Germinal center (tissue), 1 donor: ENCODE data around the gene IPO11.

Experiments used
- DNase-seq: peaks from one replicate; pipeline ENCODE4 v3.0.0; 2012; ENCODE audit warnings: mixed read lengths, low spot score

The IPO11 gene

DNA sequence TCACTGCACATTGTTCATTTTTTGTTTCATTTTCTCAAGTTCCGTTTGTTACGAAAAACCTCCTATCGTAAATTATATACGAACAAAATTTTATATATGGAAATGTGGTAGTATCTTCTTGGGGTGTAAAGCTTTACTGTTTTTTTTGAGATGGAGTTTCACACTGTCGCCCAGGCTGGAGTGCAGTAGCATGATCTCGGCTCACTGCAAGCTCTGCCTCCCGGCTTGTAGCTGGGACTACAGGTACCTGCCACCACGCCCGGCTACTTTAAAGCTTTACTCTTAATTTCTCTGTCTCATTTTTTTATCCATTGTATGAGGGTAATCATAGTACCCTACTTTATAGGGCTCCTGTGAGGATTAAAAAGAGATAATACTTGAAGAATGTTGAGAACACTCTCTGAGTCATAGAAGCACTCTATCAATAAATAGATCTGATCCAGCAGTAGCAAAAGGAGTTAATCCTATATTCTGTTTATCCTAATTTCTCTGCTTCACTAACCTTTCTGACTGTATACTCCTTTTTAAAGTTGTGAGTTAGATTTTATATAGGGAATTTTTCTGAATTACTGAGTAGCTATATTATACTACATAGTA is 160.5 kb downstream of the IPO11 start:
- DNase-seq: no peak

DNA sequence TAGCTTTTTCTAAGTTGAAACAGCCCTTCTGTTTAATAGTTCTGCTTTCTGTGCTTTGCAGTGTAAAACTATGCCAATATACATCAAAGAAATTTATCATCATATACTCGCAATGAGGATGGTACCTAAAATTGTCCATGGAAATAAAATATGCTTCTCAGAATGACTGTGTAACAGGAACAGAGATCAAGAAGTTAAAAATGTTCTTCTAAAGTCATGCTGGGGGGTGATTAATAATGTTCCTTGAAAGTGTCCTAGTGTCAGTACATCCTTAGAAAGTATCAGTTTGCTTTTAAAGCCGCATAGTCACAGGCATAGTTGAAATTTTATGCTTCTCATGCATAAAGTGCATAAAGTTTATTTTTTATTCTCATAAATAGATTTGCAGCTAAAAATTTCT is 162.0 kb downstream of the IPO11 start:
- DNase-seq: no peak

DNA sequence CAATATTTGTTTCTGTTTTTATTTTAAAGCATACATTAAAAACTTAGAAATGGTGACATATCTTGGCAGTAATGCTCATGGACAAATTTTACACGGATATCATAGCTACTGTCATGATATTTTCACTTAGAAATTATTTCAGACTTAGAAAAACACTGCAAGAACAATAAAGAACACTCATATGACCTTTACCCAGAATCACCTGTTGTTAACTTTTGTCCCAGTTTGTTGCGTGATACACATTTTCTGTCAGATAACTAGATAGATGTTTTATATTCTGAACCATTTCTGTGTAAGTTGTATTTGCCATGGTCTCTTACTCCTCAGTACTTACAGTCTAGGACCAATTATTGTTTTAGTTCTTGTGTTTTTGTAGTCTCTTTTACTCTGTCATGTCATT is 162.5 kb downstream of the IPO11 start:
- DNase-seq: no peak

DNA sequence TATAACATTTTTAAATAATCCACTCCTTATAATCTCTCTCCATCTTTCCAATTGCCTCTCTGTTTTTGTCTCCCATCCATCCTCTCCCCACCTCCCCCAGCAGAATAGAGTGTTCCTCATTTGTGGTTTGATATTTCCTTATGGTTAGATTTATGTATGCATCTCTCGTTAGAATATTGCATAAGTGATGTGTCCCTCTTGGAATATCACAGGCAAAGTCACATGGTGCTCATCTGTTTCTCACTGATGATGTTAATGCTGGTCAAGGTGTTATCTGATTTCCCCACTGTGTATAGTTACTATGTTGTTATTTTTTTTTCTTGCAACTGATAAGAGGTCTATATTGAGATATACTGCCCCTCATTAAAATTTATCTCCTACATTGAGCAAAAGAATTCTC is 162.9 kb downstream of the IPO11 start:
- no peak for DNase-seq

DNA sequence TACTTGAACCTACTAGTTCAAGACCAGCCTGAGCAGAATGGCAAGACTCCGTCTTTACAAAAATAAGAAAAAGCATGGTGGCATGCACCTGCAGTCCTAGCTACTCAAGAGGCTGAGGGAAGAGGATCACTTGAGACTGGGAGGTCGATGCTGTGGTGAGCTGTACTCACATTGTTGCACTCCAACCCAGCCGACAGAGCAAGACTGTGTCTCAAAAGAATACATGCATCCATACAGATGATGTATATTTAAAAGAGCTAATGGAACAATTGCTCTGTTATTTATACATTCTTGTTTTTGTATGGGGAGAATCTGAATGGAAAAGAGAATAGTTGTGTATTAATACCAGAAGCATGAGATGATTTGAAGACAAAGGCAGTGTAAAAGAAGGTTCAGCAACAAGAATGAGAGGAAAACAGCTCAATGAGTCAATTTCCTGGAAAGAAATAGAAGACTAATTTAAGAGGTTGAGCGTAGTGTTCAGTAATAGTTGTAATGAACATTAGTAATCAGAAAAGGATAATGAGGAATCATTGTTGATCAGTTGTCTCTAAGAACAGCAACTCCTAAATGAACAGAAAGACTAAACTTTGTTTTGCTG is 164.1 kb downstream of the IPO11 start:
- no peak for DNase-seq

DNA sequence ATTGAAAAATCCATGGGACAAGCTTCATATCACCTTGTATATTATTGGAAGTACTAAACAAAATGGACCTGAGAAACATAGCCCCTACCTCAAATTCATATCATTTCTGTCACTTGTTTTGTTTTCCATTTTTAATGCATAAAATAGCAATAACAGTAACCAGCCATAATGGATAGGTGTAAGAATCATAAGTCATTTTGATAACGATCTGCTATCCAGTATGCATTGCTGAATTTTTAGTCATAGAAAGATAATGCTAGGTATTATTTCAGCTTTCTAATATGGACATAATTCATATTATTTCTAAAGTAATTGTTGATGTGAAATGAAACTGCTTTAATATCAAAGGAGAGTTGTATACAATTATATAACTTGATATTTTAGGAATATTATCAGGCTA is 164.9 kb downstream of the IPO11 start:
- DNase-seq: no peak

DNA sequence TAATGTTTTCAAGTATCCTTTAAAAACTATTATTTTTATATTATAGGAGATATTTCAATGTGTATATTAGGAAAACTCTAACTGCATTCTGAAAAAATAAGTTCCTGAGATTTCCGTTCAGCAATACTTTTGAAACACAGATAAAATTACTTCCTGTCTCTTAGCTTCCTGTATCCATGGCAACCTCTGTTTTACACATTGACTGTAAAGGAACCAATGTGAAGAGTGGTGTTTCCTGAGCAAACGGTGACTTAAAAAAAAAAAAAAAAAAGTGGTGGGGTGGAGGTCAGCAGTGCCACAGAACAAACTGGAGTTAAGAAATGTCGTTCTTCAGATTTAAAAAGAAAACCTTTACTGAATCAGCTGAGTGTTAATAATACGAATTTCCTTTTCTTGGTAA is 166.0 kb downstream of the IPO11 start, which contains the start of gene LRRC70:
Gene LRRC70 (plus strand): TSS at position 280 of the 400 bp plus-strand sequence. CDS start 620 bp downstream, outside the sequence.
- peak; percentile 6 for DNase-seq

DNA sequence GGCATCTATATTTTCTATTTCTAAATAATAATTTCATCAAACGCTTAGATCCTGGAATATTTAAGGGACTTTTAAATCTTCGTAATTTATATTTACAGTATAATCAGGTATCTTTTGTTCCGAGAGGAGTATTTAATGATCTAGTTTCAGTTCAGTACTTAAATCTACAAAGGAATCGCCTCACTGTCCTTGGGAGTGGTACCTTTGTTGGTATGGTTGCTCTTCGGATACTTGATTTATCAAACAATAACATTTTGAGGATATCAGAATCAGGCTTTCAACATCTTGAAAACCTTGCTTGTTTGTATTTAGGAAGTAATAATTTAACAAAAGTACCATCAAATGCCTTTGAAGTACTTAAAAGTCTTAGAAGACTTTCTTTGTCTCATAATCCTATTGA is 167.2 kb downstream of the IPO11 start:
- no peak for DNase-seq

DNA sequence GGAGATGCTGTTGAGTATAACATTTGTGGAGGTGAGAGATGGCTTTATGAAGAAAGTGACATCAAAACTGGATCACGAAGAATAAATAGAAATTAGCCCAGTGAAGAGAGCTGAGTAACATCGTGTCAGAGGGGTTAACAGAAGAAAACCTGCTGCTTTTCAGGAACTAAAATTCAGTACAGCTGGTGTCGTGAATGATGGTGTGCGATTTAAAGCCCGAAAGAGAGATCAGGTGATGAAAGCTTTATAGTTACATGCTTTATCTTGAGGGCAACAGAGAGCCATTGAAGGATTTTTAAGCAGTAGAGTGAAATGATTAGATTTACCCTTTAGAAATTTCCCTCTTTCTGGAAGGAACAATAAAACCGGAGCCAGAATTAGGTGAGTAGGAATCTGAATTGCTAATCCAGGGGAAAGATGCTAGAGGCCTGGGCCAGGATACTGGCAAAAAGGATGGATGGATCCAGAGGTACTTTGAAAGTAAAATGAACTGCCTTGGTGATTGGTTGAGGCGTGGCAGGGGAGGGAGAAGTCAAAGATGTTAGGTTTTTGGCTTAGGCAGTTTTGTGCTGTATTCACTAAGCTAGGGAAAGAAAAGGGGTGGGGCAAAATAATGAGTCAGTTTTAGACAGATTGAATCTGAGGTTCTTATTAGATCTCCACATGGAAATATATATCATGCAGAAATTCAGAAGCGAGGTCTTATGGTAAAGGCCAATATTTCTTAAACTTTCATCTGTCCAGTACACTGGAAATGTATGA is 169.5 kb downstream of the IPO11 start:
- DNase-seq: no peak

DNA sequence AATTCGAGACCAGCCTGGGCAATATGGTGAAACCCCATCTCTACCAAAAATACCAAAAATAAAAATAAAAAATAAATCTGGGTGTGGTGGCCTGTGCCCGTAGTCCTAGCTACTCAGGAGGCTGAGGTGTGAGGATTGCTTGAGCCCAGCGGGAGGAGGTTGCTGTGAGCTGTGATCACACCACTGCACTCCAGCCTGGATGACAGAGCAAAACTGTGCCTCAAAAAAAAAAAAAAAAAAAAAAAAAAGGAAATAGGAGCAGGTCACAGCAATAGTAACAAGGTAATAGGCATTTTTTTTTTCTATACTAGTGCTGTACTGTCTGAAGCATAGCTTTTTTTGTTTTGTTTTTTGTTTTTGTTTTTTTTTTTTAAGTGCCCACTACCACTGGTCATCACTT is 171.8 kb downstream of the IPO11 start:
- no peak for DNase-seq

DNA sequence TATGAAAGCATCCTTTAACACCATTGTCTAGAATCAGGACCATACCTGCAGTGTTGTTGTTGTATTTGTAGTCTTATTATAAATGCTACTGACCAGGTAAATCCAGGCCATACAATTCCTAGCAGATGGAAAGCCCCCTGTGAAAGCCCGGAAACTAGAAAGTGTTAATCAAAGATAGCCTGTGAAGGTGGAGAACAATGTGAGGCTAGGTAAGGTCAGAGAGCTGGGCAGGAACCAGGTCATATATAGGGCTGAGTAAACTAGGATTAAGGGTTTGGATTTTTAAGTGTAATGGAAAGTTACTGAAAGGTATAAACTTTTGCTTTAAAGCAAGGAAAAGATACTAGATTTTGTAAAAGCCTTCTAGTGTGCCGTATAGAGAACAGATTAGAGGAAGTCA is 172.7 kb downstream of the IPO11 start:
- no peak for DNase-seq

DNA sequence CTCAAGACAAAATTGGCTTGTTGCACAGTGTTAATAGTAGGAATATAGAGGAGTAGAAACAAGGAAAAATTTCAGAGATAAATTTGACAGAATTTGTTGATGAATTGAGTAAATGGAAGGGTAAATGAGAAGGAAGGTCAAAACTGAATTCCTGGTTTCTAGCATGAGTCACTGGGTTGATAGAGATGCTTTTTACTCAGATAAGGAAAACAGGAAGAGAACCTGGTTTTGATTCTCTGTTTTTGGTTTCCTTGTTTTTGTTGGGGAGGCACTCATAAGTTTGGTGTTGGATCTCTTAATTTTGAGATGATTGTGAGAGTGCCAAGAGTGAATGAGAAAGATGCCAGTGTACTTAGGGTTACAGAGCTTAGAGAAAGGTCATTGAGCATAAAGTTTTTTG is 173.2 kb downstream of the IPO11 start:
- no peak for DNase-seq

DNA sequence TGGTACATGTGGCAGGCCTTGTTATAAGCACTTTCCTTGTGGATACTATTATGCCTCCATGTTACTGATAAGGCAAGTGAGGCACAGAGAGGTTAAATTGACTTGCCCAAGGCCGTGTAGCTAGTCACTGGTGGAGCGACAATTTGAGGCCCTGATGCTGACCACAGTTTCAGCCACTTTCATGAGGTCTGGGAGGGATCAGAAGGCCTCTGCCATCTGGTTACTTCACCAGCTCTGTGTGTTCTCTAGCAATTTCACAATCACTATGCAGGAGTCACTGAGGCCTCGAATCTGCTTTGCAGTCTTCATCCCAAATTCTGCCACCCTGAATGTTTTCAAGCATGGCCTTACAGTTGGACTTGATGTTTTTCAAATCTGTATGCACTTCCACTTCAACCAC is 175.2 kb downstream of the IPO11 start:
- DNase-seq: no peak

DNA sequence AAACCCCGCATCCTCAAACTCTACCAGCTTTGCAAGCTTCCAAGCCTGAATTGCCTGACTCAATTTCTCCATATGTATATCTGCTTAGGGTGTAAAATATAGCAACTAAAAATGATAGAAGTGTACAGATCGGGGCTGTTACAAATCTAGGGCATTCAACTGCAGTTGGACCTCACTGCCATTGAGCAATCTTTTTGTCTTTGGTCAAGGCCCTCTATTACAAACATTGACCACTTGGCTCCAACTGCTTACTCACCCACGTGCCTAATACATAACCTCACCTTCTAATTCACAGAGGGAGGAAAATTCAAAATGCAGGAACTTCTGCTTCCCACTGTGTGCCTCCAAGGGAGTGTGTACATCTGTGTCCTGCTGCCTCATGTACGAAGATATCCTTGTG is 176.1 kb downstream of the IPO11 start:
- no peak for DNase-seq

DNA sequence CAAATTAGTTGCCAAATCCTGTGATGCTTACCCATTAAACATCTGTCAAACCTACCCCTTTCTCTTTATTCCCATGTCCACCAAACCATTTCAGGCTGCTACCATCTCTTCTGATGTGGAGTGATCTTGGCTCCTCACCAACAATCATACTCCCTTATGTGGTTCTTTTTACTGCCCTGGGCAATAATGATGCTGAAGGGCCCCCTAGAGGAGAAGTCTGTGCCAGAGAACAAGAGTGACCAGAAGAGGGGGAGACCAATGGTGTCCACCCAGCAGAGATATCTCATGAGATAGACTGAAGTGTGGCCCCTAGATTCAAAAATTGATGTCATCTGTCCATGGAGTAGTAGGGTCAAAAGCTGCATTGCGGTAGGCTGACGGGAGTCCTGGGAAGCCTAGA is 176.9 kb downstream of the IPO11 start:
- DNase-seq: no peak

DNA sequence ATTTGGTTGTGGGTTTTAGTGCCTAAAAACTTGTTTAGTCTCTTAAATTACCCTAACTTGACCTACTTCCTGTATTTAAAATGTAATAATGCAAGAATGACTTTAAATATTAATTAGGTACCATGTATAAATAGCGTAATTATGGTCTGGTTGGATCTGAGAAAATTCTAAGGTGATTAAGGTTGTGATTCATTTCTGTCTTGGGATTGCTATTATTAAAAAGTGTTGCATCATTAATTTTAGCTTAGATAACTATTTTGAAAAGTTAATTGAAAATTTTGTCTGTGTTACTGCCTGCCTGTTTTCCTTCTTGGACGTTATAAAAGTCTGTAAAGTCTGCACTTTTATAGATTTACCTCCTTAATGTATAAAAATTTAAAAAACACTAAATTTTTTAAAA is 177.8 kb downstream of the IPO11 start:
- DNase-seq: no peak

DNA sequence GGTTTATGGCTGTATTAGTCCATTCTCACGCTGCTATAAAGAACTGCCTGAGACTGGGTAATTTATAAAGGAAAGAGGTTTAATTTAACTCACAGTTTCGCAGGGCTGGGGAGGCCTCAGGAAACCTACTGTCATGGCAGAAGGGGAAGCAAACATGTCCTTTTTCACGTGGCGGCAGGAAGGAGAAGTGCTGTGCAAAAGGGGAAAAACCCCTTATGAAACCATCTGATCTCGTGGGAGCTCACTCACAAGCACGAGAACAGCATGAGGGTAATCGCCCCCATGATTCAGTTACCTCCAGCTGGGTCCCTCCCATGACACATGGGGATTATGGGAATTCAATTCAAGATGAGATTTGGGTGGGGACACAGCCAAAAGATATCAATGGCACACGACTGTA is 180.0 kb downstream of the IPO11 start:
- DNase-seq: no peak

DNA sequence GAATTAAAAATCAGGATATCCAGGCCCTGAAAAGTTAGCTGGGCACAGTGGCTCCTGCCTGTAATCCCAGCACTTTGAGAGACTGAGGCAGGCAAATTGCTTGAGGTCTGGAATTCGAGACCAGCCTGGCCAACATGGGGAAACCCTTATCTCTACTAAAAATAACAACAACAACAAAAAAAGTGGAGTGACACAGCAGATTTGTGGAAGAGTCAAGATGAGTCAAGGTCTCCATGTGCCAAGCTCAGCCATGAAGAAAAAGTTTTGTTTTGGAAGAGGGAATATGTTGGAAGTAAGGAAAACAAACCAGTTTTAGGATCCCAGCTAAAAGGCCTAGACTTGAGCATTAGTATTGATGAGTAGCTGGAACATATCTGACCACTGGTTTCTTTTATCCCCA is 180.8 kb downstream of the IPO11 start:
- no peak for DNase-seq

DNA sequence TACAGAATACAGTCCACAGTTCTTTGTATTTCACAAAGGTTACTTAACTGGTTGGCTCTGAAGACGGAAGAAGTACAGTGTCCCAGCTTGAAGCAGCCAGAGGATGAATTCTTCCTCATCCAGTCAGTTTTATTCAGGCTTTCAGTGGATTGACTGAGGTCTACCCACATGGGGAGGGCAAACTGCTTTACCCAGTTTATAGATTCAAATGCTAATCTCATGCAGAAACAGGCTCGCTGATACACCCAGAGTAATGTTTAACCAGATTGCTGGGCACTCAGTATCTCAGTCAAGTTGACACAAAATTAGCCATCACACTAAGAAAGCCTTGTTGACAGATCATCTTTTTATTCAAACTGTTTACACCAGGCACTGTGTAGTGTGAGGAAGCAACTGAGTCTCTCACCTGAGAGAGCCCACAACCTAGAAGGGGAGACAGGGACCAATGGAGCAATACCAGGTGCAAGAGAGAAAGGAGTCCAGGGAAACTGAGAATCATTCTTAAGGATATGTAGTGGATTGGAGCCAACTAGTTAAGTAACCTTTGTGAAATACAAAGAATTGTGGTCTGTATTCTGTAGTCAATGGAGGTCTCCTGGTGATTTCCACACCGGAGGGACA is 181.9 kb downstream of the IPO11 start:
- DNase-seq: no peak

DNA sequence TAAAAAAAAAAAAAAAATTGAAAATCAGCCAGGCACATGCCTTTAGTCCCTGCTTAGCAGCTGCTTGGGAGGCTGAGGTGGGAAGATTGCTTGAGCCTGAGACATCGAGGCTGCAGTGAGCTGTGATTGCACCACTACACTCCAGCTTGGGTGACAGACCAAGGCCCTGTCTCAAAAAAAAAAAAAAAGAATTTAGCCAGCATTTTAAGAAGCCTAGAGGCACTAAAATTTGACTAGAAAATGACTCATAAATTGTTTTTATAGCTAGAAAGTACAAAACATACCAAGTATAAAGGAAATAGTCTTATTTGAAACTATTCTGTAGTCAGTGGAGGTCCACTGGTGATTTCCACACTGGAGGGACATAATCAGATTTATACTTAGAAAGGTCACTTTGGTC is 183.5 kb downstream of the IPO11 start:
- no peak for DNase-seq

DNA sequence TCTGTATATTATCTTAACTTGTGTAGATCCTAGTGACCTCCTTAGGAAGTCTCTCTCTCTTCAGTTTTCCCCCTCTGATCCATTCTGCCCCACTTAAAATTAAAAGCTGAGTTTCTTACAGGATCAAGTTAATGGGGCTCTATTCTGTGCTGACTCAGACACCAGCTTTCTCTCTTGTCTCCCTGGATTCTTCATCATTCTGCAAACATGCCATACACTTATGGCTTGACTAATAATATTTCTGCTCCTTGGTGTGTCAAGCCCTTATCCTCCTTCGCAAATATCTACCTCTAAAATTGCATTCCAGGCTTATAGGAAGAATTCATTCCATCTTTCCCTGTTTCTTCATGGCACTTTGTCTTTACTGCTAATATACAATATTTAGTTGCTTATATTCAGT is 184.1 kb downstream of the IPO11 start:
- DNase-seq: no peak

DNA sequence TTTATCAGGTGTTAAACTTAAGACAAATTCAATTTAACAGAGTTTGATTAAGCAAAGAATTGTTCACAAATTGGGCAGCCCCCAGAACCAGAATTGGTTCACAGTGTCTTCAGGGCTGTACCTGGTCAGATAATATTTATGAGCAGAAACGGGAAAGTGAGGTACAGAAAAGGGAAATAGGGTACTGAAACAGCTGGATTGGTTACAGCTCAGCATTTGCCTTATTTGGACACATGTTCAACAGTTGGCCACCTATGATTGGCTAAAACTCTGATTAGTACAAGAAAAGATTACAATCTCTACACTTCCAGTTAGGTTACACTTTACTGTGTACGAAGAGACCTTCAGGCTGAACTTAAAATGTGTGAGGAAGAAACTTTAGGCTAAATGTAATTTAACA is 184.8 kb downstream of the IPO11 start:
- DNase-seq: no peak

DNA sequence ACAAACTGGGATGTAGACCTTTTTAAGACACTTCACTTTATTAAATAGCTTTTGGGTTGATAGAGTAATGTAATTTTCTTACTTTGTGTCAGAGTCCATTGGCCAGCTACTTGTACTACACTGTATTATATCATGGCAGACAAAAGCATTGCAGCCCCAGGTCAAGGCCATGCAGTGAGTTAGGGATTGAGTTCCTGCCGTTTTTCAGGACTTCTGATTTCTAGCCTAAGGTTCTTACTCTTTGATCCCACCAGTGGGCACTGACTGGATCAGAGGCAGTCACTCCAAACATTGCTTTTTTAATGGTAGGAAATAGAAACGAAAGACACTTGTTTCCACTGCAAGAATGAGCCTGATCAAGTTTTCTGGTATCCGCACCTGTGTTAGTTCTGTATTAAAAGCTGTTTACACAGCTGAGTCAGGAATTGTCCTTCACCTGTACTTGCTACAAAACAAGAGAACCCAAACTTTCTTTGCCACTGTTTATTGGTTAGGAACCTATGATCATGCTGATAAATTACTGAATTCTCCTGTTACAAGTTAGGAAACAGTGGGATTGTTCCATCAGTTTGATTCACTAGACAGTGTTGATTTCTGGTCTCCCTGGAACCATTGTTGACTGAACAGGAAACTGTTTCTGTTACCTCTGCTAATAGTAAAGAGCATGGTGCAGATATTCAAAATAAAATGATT is 188.1 kb downstream of the IPO11 start:
- DNase-seq: no peak
